ENCODE measurements around the gene SERPING1. TPM values are rescaled to one million over a fixed set of nuclear protein-coding genes. Genes with fewer than 3 reads are reported as not detected.

Gene SERPING1
- total RNA-seq, 1 experiment from 2014 or later: not detected

DNA sequence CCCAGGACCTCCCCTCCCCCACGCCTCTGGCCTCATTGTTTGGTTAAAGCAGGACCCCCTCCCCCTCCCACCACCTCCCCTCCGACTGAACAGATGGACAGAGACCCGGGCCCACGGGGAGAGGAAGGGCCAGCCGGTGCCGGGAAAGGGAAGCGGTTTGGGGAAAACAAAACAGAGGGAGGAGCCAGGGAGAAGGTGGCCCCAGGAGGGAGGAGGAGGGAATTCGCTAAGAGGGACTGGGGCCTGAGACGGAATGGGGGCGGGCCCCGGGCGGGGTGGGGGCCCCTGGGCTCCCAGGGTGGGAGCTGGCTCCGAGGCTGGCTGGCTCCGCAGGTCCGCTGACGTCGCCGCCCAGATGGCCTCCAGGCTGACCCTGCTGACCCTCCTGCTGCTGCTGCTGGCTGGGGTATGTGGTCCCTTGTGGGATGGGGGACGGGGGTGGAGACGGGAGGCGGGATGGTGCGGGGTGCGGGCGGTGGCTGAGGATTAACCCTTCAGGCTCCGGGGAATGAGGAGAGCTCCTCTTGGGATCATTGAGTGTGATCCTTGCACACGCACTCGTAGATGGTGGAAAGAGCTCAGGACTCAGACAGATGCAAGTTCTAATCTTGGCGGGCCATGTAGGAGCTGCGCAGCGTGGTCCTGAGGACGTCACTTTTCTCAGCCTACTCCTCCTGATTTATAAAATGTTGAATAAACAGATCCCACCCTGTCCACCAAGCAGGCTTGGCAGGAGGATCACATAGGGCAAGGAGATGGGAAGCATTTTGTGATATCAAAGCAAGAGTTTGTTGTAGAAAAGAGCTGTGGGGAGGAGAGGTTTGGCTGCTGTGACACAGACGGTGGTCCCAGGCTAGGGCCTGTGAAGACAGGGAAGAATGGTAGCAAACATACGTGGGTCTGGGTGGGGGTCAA lies 688 bp downstream of the SERPING1 start:
- DNase-seq (ENCODE audit: low read depth): peak; percentile 23

DNA sequence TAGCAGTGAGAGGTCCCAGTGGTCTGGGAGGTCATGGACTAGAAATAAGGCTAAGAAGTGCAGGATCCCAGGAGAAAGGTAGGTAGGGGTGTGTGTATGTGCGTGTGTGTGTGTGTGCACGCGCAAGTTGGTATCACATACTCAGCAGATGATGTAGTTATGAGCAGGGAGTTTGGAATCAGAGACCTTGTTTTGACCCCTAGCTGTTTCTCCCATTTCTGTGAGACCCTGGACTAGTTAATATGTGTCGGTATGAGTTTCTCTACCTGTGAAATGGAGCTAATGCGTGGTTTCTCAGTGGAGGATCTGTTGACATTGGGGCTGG lies 1.3 kb downstream of the SERPING1 start:
- DNase-seq (ENCODE audit: low read depth): no peak

DNA sequence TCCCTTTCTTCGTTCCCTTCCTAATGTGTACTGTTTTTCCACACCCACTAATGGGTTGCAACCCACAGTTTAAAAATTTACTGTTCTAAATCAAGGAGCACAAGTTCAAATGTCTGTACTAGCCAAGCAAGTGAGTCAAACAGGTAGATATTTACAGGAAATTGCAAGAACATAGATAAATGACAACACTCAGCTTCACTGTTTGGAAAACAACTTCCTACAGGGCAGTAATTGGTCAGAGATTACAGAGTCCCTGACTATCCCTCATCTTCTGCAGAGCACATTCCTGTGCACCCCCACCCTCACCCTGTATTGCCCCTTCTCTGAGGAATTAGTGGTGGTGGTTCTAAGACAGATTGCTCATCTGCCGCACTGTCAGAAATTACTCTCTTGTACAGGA lies 1.9 kb downstream of the SERPING1 start:
- DNase-seq (ENCODE audit: low read depth): no peak

DNA sequence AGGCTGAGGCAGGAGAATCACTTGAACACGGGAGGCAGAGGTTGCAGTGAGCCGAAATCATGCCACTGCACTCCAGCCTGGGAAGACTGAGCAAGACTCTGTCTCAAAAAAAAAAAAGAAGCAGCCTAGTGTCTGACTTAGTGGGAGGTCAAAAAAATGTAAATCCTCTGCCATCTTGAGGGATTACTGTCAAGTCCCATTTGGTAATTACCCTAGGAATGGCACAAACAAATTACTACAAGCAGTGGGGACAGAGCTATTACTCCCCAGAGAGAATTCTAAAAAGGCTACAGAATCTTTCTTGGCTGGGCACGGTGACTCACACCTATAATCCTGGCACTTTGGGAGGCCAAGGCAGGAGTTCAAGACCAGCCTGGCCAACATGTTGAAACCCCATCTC lies 3.8 kb downstream of the SERPING1 start:
- DNase-seq (ENCODE audit: low read depth): no peak

- peak; percentile 51 for DNase-seq (ENCODE audit: low read depth)
Observed at GRCh38 chr11:57604296-57605027, 7.0 kb downstream of the SERPING1 start.

DNA sequence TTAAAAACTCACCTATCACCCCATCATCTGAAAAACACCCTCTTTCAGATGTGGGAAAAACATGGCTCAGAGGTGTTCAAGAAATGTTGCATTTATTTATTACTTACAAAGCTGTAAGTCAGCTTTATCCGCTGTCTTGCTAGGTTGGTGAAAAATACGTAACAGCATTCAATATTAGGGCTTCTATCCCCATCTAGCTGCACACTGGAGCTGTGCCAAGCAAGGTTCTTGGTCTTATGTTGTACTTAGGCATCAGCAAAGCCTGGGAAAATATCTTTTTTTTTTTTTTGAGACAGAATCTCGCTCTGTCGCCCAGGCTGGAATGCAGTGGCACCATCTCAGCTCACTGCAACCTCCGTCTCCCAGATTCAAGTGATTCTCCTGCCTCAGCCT lies 7.5 kb downstream of the SERPING1 start:
- DNase-seq (ENCODE audit: low read depth): no peak

DNA sequence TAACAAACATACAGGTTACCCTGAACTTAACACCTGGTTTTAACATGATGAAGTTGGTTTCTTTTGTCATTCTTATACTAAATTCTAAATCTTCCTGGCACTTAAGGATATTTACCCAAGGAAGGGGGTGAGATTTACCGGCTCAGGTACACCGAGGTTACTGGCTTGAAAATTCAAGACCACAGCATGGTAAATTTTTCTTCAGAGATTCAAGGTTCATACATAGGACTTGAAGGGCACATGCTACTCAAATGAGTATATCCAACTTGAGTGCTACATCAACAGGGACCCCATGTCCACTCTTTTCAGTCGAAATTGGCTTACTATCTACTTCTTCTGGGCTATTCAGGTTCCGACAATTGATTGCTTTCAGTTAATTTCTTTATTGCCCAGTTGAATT lies 12.7 kb downstream of the SERPING1 start:
- DNase-seq (ENCODE audit: low read depth): no peak

DNA sequence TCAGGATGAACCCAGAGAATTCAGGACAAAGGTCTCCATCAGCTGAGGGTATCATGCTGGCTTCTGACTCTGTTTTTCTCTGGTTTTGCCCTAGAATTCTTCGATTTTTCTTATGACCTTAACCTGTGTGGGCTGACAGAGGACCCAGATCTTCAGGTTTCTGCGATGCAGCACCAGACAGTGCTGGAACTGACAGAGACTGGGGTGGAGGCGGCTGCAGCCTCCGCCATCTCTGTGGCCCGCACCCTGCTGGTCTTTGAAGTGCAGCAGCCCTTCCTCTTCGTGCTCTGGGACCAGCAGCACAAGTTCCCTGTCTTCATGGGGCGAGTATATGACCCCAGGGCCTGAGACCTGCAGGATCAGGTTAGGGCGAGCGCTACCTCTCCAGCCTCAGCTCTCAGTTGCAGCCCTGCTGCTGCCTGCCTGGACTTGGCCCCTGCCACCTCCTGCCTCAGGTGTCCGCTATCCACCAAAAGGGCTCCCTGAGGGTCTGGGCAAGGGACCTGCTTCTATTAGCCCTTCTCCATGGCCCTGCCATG lies 16.8 kb downstream of the SERPING1 start:
- no peak for DNase-seq (ENCODE audit: low read depth)

DNA sequence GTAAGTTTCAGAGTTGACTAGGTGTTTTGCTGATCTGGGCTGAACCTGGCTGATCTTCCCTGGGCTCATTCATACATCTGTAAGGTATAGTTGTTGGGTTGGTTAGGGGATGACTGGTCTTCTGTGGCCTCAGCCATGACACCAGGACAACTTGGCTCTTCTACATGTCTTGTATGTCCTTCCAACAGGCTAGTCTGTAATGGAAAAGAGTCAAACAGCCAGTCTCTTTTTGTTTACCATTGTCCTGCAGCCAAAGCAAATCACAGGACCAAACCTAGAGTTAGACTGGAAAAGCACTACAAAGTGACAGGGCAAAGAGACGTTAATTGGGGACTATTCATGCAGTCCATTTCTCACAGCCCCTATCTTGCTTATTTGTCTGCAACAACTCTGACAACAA lies 17.8 kb downstream of the SERPING1 start:
- no peak for DNase-seq (ENCODE audit: low read depth)

- no peak for DNase-seq (ENCODE audit: low read depth)
Observed at GRCh38 chr11:57616595-57616994, 19.1 kb downstream of the SERPING1 start.

DNA sequence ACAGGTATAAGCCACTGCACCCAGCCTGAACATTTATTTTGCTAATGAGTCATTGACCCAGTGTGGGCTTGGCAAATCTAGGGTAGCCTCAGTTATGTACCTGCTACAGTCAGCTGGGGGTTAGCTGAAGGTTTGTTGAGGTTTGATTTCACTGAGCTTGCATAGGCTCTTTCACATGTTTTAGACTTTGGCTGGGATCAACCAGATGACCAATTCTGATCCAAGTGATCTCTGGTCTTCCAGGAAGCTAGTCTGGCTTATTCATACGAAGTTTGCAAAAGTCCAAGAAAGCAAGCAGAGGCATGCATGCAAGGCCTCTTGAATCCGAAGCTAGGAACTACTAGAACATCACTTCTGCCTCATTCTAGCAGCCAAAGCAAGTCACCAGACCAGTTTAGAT lies 21.0 kb downstream of the SERPING1 start:
- DNase-seq (ENCODE audit: low read depth): no peak

GRCh38 chr11:57619331-57619730 lies 21.8 kb downstream of the SERPING1 start:
- no peak for DNase-seq (ENCODE audit: low read depth)

DNA sequence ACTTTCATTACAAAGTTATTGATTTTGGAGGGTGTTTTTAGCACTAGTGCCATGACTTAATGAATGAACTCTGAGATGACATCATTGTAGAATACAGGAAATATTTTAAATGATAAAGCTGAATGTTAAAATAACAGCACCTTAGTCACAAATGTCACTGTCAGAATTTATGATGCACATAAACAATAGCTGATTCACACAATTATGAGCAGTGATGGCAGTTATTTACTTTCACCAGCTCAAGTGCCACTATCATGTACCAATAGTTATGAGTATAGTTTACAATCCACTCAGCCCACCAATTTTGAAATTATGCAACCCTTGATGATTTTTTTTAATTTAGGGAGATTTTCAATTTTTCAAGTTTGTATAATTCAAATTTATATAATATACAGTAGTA lies 23.0 kb downstream of the SERPING1 start:
- DNase-seq (ENCODE audit: low read depth): no peak

GRCh38 chr11:57622263-57622662 lies 24.8 kb downstream of the SERPING1 start:
- no peak for DNase-seq (ENCODE audit: low read depth)

- no peak for DNase-seq (ENCODE audit: low read depth)
Observed at GRCh38 chr11:57624864-57625263, 27.4 kb downstream of the SERPING1 start.

GRCh38 chr11:57626895-57627294 lies 29.4 kb downstream of the SERPING1 start:
- DNase-seq (ENCODE audit: low read depth): no peak

GRCh38 chr11:57630171-57630570 lies 32.7 kb downstream of the SERPING1 start:
- no peak for DNase-seq (ENCODE audit: low read depth)

DNA sequence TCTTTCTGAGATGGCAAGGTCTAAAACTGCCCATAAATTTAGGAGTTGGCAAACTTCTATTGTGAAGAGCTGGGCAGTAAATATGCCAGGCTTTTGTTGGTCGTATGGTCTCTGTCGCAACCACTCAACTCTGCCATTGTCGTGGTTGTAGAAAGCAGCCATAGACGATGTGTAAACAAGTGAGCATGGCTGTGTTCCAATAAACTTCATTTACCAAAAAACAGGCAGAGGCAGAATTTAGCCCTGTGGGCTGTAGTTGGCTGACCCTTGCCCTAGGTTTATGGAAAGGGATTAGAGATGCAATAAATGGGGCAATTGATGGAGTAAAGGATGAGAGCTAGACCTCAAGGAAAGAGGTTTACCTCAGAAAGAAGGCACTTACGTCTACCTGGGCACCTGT lies 34.6 kb downstream of the SERPING1 start:
- no peak for DNase-seq (ENCODE audit: low read depth)

DNA sequence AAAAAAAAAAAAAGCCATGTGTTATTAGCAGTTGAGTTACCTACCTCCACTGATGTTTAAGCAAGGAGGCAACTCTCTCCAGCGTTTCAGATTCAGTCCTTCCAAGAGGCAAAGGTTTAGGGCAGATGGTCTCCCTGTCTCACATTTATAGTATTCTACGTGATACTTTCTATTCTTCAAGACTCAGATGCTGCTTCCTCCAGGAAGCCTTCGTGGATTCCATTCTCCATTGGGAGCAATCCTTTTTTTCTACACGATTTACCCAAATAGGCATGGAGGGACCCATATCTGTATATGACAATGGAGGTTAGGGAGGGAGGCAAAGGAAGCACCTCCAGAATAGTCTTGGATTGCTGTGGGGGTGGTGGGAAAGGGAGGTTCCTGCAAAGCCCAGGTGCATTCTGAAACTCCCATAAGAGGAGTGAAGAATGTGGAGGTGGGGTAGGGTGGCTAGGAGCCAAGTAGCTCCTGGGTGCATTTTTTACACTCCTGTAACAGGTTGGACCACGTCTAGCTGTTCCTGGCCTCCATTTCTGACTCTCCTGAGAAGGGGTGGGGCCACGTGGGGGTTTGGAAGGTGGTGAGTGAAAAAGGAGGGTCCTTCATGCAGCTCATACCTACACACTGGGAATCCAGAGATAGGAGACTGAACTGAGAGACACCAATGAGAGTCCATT lies 36.0 kb downstream of the SERPING1 start:
- DNase-seq (ENCODE audit: low read depth): no peak

DNA sequence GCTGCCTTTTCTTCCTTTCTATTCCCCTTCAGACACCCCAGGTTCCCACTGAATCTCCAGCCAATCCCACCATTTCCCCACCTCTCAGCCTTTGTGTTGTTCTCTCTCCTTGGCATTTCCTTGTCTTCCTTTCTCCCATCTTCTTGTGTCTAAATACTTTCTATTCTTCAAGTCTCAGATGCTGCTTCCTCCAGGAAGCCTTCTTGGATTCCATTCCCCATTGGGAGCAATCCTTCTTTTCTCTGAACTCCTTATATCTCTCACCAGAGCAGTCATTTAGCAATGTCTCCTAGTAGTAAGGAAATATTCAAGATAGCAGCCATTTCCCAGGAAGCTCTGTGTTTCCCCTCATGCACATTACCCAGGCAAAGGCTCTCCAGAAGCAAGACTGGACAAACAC lies 36.8 kb downstream of the SERPING1 start:
- no peak for DNase-seq (ENCODE audit: low read depth)

- DNase-seq (ENCODE audit: low read depth): no peak
Observed at GRCh38 chr11:57635246-57635645, 37.8 kb downstream of the SERPING1 start.

GRCh38 chr11:57637626-57638004 lies 40.1 kb downstream of the SERPING1 start:
- DNase-seq (ENCODE audit: low read depth): no peak
